ENCODE data around the gene ZNF835. TPM values are rescaled to one million over a fixed set of nuclear protein-coding genes. Genes with fewer than 3 reads are reported as not detected.

ZNF835 gene
- 0.14 and 0.21 TPM in 2 replicates for total RNA-seq

GRCh38 chr19:56671613-56671994 is at the start of gene ZNF835:
Gene ZNF835, minus strand, starts transcription at chr19:56671757. Its CDS starts 6,559 bp downstream, at chr19:56665198.

GRCh38 chr19:56642711-56643459 is 28.7 kb downstream of the ZNF835 start, which contains the start of gene SMIM17:
Gene SMIM17, plus strand, starts transcription at chr19:56643159. Its CDS starts 2,509 bp downstream, at chr19:56645668.

Other genes with a start within 250 kb of the ZNF835 start
- gene ZNF667, start 194.4 kb downstream of the ZNF835 start, total RNA-seq = 1.4 and 2.2 TPM in 2 replicates
- 0.46 and 0.99 TPM in 2 replicates for gene ZNF471, start 163.9 kb downstream of the ZNF835 start, total RNA-seq
- gene ZFP28, start 132.8 kb downstream of the ZNF835 start, total RNA-seq = 4.5 and 5.0 TPM in 2 replicates
- 1.2 and 1.3 TPM in 2 replicates for gene ZNF470, start 104.3 kb downstream of the ZNF835 start, total RNA-seq
- gene ZNF71, start 76.5 kb downstream of the ZNF835 start, total RNA-seq = 6.6 and 7.3 TPM in 2 replicates
- gene SMIM17, start 28.6 kb downstream of the ZNF835 start, total RNA-seq = not detected in 2 replicates
- gene PEG3, start 169.0 kb upstream of the ZNF835 start, total RNA-seq = 0.23 and 0.56 TPM in 2 replicates
- not detected in 2 replicates for gene ZIM2, start 169.0 kb upstream of the ZNF835 start, total RNA-seq

Data from airway epithelial cell (primary cell).